ENCODE measurements around the gene CCDC146.
A peak's percentile ranks its signal among the peaks of the same experiment; 100 is the strongest.
"Not testable (repeated sequence)": the region's sequence is repeated elsewhere in the genome, so short reads cannot be mapped to it uniquely, and the experiment has no call there.

The CCDC146 gene

DNA sequence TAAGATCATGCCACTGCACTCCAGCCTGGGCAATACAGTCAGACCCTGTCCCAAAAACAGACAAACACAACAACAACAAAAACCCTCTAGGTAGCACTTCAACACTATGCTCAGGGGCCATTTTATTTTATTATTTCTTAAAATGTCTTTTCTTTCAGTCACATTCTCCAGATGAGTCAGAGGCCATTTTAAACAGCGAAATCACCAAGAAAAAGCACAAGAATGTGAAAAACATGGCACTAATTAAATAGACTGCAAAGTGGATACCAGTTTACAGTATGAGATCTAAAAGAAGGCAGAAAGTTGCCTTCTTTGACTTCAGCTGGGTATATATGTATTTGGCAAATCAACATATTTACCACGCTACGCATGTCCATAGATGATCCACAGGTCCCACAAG, 83.3 kb downstream of the CCDC146 start:
- no peak for DNase-seq

DNA sequence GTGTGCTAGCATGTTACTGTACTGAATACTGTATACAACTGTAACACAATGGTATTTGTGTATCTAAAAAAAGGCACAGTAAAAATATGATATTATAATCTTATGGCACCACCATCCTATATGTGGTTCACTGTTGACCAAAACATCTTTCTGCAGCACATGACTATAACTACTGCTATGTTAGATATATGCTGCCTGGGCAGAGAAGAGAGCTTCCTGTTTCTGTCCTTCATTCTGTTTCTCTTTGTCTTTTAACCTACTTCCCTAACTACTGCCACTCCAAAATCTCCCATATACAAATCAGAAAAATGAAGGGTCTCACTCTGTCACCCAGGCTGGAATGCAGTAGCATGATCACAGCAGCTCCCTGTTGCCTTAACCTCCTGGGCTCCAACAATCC, 86.0 kb downstream of the CCDC146 start:
- DNase-seq, result no peak

DNA sequence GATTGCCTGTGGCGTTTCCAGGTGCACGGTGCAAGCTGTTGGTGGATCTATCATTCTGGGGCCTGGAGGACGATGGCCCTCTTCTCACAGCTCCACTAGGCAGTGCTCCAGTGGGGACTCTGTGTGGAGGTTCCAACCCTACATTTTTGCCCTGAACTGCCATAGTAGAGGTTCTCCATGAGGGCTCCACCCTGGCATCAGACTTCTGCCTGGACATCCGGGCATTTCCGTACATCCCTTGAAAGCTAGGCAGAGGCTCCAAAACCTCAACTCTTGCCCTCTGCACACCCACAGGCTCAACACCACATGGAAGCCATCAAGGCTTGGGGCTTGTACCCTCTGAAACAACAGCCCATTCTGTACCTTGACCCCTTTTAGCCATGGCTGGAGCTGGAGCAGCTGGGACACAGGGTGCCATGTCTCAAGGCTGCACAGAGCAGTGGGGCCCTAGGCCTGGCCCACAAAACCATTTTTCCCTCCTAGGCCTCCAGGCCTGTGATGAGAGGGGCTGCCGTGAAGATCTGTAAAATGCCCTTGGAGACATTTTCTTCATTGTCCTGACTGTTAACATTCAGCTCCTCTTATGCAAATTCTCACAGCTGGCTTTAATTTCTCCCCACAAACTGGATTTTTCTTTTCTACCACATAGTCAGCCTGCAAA, 87.2 kb downstream of the CCDC146 start:
- no peak for DNase-seq

DNA sequence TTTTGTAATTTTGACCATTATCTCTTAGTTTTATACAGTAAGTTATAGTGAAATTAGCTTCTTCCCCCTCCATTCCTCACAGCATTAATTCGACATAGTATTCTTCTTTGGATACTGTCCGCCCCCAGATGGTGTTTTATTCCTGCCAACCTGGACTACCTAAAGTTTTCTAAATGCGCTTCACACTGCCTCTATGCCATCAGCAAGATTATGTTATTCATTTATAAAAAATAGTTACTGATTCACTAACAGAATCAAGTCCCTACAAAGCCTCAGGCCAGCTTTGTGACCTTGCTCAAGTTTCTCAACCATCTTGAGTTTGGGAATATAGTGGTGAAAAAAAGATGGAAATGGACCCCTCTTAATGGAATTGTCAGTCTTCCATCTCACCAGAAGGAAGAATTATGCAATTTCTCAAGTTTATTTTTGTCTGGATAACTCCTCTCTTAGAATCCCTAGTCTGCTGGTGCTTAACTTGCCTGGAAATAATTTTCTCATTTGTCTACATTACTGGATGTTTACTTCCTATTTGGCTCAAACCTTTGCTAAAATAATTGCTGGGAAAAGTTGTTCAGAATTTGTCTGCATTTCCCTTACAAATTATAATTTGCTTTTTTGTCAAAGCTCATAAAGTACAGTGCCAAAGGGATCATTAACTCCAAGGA, 93.9 kb downstream of the CCDC146 start:
- no peak for DNase-seq

DNA sequence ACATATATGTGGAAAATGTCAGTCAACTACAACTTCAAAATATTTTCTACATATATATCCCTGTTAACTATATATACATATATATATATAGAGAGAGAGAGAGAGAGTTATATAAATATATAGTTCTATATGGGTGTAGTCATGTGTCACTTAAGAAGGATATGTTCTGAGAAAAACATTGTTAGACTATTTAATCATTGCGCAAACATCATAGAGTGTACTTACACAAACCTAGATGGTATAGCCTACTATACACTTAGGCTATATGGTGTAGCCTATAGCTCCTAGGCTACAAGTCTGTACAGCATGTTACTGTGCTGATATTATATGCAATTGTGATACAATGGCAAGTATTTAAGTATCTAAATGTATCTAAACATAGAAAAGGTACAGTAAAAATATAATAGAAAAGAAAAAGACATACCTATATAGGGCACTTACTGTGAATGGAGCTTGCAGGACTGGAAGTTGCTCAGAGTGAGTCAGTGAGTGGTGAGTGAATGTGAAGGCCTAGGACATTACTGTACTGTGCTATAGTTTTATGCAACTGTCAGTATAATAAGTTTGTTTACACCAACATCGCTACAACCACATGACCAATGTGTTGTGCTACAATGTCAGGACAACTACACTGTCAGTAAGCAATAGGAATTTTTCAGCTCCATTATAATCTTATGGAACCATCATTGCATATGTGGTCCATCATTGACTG, 95.2 kb downstream of the CCDC146 start:
- DNase-seq, result no peak

DNA sequence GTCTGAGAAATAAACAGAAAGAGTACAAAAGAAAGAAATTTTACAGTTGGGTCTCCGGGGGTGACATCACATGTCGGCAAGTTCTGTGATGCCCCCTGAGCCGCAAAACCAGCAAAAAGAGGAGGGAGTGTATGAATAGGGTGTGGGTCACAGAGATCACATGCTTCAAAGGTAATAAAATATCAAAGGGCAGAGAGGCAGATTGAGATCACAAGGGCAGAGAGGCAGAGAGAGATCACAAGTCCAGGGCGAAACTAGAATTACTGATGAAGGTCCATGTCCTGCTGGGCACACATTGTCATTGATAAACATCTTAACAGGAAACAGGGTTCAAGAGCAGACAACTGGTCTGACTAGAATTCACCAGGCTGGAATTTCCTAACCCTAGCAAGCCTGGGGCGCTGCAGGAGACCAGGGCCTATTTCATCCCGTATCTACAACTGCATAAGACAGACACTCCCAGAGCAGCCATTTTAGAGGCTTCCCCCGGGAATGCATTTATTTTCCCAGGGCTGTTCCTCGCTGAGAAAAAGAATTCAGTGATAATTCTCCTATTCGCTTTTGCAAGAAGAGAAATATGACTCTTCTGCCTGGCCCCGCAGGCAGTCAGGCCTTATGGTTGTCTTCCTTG, 97.4 kb downstream of the CCDC146 start:
- not testable (repeated sequence) for DNase-seq

DNA sequence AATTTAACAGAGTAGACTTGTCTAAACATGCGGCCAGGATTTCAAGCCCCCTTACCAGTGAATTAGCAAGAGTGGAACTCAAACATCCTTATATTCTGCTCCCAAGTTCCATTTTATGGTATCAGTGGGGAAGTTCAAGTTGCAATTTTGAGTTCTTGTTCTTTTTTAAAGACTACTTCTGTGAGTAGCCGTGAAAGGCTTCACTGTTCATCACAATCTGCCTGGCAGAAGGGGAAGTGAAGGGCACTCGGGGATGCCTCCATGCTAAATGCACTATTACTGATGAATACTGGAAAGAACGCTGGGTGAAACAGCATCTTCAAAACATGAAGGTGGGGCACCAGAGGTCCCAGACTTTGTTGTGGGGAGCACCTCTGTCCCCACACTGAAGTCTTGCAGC, 99.7 kb downstream of the CCDC146 start:
- no peak for DNase-seq

DNA sequence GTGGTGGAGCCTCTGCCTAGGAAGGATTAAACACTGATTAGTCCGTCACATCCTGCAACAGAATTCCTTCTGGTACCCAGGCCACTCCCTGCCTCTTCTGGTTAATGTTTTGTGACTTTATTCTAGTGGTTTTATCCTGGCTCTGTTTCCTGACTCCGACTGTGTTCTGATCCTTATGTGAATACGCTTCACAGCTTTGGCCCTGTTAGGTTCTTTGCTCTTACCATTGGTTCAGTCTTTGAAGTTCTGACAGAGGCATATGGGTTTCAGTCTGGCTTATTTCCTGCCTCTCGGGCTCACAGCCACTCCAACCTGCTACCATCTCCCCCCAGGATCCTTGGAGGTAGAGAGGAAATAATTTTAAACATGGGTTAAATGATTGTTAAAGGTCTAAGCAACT, 100.4 kb downstream of the CCDC146 start:
- DNase-seq, result no peak

DNA sequence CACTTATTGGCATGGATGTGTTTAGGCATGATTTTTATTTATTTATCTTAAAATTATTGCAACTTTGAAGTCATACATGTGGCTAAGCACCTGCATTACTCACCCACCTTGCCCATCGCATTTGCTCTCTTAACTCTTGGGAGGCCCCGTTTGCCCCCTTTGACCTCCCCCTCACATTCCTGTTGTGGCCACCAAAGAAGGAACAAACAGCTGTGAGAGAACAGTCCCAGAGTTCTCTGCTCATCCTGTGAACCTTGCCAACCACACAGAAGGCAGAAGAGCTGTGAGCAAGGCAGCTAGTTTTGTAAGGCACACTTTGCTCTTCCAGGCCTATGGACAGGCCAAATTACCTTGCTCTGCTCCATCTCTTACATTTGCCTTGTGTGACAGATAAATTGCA, 100.8 kb downstream of the CCDC146 start:
- no peak for DNase-seq

DNA sequence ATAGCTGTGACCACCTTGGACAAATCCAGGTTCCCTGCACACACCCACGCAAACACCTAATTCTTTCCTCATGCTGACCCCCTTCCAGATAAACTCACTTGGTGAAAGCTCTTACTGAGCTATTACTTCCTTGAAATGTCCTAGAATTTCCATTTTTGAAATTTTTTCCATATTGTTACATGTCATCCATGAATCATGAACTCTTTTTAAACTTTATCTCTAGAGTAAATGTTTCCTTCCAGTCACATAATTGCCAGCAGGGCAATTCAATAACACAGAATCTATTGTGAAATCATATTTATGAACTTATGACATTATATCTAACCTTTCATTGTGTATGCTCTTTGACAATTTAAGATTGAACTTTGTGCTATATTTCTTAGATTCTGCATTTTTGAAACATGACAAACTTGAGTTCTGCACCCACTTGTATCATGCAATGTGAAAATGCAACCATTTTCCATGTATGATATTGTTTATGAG, 104.0 kb downstream of the CCDC146 start:
- DNase-seq, result no peak

DNA sequence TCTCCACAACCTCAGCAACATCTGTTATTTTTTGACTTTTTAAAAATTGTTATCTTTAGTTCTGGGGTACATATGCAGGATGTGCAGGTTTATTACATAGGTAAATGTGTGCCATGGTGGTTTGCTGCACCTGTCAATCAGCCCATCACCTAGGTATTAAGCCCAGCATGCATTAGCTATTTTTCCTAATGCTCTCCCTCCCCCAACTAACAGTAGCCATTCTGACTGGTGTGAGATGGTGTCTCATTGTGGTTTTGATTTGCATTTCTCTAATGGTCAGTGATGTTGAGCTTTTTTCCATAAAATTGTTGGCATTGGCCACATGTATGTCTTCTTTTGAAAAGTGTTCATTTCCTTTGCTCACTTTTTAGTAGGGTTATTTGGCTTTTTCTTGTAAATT, 106.4 kb downstream of the CCDC146 start:
- DNase-seq, result not testable (repeated sequence)

DNA sequence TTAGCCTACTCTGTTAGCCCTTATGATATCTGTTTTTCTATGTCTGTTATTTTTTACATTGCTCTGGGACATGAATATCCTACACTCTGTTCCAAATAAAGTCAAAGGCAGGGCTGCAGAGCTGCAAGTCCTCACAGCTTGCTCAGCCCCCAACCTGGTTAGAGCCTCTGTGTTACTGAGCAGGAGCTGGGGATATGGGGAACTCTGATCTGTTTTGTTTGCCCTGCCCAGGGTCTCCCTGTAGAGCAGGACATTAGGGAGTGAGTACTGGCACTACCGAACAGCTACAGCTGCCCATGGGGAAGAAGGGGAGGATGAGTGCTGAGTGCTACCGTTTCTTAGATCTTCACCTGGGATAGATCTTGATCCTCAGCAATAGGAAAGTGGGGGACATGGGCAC, 110.1 kb downstream of the CCDC146 start:
- no peak for DNase-seq

DNA sequence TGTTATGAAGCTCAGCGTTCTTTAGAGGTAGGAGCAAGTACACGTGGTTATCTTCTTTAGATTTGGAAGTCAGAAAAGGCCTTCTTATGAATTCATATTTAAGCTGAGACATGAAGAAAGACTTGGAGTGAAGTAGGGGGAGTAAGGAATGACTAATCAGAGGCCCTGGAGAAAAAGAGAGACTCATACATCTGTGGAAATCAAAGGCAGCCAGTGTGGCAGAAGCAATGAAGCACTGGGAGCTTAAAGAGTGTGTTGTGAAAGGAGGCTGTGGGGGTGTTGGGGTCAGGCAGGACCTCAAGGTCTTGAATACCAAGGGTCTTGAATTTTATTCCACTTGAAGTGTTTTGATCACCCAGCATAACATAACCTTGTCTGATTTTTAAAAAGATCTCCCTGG, 112.9 kb downstream of the CCDC146 start:
- DNase-seq, result no peak

DNA sequence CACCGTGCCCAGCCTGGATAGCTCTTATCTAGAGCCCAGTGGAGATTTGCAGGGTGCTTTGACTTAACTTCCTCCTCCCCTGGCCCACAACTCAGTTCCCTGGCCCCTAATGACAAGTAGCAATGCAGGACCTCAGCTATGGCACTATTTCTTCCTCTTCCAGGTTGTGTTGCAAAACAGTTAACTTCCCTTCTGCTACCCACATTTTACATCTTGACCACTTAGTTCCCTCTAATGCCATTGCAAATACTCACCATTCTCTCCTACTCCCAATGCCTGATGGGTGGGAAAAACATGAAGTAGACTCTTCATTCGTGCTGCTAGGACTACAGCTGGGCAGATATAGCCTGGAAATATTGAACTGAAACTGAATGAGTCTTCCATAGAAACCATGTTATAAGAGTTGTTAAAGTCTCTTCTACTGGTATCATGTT, 116.3 kb downstream of the CCDC146 start:
- DNase-seq, result peak; percentile 30

DNA sequence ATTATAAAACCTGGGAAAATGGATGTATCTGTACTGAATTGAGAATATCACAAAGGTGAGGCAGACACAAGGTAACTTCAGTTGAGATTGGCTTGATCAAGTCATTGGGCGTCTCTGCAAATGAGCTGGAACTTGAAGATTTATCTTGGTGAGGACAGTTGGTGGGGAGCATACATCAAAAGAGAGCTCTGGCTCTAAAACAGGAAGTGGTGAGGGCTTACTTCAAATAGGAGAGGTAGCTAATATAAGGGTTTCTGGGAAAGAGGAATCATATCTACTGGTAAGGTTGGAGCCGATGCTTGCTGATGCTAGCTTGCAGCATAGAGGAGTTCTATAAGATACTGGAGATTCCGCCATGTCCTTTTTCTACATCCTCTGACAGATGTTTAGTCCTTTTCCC, 117.1 kb downstream of the CCDC146 start:
- DNase-seq, result no peak

DNA sequence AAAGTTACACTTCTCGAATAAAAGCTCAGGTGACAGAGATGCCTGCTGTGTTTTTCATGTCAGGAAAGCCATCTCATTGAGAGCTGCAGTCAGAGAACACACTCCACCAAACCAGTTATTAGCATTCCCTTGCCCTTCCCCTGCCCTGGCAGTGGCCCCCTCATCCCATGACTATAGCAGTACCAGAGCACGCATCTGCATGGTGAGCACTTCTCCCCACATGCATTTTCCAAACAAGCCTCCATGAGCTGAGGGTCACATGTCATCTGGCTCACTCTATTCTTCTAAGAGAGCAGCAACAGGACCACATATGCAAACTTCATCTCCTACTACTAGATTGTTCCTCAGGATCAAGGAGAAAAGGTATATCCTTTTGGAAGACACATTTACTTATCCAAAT, 119.7 kb downstream of the CCDC146 start:
- no peak for DNase-seq

DNA sequence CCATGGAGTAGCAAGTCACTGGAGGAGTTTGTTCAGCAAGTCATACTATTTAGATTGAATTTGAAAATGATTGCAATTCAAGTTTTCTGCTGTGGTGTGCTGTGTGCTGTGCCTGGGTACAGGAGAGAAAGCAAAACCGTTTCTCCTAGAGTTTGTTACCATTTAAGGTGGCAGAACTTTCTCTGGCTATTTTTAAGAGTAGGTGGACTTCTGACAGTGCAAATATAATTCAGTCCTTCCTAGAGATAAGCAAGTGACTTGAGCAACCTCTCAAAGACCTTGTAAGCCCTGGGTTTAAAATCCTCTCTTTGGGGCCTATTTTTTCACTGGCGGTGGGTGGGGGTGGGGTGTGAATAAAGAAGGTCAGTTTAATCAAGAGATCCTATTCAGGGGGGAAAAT, 120.1 kb downstream of the CCDC146 start:
- DNase-seq, result no peak

DNA sequence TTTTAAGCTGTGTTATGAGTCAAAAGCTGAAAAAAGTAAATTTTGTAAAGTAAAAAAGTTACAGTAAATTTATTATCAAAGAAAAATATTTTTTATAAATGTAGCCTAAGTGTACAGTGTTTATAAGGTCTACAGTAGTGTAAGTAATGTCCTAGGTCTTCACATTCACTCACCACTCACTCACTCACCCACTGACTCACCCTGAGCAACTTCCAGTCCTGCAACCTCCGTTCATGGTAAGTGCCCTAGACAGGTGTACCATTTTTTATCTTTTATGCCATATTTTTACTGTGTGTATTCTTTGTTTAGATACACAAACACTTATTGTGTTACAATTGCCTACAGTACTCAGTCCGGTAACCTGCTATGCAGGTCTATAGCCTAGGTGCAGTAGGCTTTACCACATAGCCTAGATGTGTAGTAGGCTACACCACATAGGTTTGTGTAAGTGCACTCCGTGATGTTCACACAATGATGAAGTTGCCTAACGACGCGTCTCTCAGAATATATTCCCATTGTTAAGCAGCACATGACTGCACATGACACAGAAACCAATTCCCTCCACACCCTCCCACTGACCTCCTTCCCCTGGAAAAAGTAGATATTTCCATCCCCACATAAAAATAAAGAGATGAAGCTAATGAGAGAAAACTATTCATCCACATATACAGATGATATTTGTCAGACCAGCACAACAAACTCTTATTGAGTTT, 122.0 kb downstream of the CCDC146 start:
- no peak for DNase-seq

DNA sequence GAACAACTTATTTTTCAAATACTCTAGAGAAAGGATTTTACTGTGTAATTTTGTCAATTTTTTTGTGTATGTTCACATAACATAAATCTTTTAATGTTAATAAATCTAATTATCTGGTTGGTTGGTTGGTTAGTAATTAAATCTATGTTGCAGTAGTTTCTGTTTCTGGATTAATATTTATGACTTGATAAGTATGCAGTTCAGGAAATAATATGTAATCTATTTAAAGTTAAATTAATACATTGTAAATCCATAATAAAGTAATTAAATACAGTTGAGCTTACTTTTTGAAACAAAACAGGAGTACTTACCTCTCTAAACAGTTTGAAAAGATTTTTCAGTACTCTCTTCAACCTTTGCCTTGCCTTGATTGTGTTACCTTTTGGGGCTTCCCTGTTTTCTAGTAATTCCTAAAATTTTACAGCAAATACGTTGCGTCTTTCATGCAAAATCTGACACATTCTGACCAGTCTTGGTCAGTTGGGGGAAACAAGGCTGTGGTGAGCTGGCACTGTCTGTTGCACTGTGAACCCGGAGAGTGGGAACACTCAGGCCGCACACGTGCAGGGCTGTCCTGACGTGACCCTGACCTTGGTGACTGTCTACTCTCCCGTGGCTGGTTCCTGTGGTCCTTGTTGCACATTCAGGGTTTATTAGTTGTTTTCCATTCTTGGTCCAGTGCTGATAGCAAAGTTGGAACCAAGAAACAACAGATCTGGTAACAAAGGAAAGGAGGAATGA, 122.8 kb downstream of the CCDC146 start:
- DNase-seq, result no peak

DNA sequence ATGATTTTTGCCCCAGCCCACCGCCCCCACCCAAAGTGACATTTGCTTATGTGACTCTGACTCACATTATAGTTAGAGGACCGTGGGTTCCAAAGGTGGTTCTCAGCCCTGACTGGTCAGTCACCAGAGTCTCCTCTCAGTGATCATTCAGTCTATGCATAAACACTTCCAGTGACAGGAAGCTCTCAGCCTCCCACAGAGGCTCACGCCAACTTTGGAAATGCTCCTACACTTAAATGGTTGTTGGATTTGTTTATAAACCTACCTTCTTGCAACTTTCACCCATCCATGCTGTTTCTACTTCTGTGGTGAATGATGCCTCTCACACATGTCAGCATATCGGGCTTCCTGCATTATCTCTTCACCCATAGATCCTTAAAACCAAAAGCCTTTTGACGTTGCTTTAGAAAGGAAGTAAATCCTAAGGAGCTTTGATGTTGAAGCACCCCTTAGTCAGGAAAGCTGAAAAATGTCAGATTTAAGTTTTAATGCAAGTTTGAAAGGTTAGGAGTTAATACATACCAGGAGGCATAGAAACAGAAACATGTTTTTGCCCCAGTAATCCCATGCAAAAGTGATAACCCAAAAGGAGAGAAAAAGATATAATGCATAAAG, 123.7 kb downstream of the CCDC146 start:
- DNase-seq, result no peak

DNA sequence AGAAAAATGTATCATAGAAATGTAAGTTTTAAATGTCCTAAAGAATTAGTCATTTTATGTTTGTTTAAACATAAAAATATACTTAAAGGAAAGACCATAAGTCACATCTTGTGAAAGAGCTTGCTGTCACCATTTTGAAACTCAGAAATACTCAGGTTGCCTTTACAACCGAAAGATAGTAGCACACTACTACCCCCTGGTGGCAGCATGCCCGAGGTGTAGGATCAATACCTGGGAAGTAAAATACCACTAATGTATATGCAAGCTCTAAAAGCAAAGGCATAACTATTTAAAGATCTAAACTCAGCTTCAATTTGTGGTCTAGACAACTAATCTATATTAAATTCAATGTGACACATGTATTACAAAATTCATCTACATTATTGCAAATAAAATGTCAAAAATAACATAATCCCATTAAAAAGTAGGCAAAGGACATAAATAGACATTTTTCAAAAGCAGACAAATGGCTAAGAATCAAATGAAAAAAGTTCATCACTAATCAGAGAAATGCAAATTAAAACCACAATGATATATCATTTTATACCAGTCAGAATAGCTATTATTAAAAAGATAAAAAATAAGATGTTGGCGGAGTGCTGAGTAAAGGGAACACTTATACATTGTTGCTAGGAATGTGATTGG, 124.9 kb downstream of the CCDC146 start:
- DNase-seq, result peak; percentile 78
